ENCODE data around the gene PIANP. TPM values are rescaled to one million over a fixed set of nuclear protein-coding genes. Genes with fewer than 3 reads are reported as not detected.

PIANP gene
- total RNA-seq, 1 donor from 2014 or later, result 1.6 TPM

DNA sequence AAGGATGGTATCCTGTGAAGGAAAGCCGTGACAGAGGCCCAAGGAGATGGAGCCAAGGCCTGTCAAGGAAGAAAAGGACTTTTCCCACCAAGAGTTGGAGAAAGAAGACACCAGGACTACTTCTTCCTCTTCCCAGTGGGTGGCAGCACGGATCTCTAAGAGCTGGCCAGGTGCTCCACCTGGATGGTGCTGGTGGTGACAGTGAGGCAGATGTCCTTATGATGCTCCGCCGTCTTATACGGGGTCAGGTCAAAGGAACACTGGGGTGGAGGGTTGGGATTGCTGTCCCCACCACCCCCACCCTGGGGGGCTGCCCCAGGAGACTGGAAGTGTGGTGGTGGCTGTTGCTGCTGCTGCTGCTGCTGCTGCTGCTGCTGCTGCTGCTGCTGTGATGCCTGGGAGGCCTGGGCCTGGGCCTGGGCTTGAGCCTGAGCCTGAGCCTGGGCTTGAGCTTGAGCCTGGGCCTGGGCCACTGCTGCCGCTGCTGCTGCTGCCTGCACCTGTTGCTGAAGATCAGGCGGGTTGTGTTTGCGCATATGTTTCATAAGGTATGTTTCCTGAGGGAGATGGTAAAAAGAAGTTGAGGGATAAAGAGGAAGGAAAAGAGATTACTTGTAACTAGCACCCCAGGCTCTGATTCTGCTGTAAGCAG, 32.9 kb downstream of the PIANP start:
- DNase-seq, result peak; percentile 12

DNA sequence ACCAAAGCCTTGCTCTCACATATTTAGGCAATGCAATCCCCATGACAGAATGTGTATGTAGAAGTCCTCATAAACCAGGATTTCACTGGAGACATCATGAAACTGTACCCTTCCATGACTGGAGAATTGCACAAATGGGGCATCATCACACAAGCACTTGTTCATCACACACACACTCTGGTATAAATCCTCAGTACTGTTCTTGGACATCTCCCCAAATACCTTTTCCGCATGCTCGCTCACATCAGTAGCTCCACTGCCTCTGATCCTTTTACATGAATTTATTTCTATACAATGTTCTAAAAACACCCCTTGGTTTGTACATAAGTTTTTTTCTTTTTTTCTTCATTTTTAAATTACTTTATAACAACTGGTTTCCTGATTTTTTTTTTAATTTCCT, 34.4 kb downstream of the PIANP start:
- DNase-seq, result no peak

DNA sequence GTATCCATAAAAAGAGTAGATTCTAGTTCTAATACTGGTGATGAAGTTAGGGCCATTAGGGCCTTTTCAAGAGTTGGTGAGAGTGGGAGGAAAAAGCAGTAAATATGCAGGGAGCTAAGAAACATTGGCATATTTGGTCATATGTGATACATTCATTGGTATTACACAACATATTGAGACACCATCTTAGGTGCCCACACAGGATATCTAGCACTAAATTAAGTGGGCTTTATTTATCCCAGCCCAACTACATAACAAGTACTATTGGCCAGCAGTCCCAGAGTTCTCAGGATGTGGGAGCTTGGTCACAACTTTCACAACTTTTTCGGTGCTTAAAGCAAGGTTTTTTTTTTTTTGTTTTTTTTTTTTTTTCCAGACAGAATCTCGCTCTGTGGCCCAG, 35.7 kb downstream of the PIANP start:
- DNase-seq, result no peak

DNA sequence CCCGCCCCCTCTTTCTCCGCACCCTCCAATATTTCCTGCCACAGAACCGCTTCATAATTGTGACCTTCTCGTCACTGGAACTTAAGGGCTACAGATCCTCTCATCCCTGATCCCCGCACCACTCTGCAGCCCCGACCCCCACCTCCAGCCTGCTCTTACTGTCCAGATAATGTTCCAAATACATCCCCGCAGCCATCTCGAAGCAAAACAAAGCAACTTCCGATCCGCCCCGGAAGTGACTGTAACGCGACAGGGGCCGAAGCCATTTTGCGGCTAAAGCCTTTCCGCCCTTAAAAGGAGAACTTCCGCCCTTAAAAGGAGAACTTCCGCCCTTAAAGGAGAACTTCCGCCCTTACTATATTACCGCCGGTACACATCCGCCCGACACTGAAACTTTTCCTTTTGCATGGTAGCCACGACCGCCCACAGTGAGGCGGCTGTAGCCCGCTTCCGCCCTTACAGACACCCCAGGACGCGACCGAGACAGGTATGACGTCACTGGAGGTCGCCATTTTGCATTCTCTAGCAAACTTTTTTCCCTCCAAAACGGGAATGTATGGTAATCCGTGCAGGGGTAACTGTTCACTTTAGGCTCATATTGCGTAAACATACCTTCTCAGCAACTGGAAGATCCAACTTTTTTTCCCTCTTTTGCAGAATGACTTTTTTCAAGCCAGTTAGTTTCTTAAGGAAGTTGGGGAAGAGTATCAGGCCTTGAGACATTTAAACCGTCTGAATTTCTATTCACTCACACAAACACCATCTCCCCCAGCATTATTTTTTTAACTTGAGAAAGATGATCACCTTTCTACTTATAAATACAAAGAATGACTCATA, 37.5 kb downstream of the PIANP start, which contains the start of gene ING4:
ING4 (minus strand) TSS at position 214 of the 837 bp plus-strand sequence; CDS start at position 196, 18 bp downstream.
- peak; percentile 100 for DNase-seq

GRCh38 chr12:6662602-6662905, 38.1 kb downstream of the PIANP start:
- DNase-seq, result no peak

- no peak for DNase-seq
Measured at GRCh38 chr12:6653987-6654386, 46.6 kb downstream of the PIANP start.

GRCh38 chr12:6653342-6653741, 47.3 kb downstream of the PIANP start:
- no peak for DNase-seq

- no peak for DNase-seq
Measured at GRCh38 chr12:6652391-6652790, 48.2 kb downstream of the PIANP start.

DNA sequence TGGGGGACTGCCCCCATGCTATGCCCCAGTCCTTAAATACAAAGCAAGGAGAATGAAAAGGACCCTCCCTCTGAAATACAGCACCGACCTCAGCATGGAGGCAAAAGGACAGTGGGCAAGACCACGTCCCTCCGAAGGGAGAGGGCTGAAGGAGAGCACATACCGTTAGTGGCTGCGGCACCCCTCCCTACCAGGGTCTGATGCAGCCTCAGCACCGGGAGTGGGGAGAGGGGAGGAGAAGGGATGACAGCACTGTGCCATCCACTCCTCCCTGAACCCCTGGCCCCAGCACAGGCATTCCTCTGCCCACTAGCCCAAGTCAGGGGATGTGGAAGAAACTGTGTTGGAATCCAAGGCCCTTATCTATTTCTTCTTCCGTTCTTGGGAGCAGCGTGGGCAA, 49.8 kb downstream of the PIANP start:
- no peak for DNase-seq

DNA sequence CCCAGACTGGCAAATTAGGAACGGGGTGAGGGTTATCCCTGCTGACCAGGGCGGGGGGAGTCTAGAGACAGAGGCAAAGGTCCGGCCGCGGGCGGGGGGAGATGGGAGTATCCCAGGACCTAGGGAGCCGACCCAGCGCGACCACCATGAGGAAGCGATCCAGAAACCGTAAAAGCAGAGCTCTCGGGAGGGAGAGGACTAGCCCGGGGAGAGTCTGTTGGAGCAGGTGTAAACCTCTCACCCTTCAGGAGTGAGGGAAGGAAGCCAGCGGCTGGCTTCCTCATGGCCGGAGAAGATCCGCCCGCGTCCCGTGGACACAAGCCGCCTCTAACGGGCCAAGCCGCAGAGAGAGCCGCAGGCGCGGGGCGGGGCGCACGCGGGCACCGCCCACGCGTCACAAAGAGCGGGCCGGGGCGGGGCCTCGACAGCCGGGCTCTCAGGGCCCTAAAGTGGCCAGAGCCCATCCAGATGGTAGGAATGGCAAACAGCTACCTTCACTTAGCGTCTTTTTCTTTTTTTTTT, 53.5 kb downstream of the PIANP start, which contains the start of gene ACRBP:
ACRBP (minus strand) TSS at position 350 of the 522 bp plus-strand sequence; CDS start at position 284, 66 bp downstream.
- DNase-seq, result peak; percentile 82

- DNase-seq, result no peak
Measured at GRCh38 chr12:6646276-6647082, 54.1 kb downstream of the PIANP start.

- peak; percentile 67 for DNase-seq
Measured at GRCh38 chr12:6644903-6645302, 55.7 kb downstream of the PIANP start.

DNA sequence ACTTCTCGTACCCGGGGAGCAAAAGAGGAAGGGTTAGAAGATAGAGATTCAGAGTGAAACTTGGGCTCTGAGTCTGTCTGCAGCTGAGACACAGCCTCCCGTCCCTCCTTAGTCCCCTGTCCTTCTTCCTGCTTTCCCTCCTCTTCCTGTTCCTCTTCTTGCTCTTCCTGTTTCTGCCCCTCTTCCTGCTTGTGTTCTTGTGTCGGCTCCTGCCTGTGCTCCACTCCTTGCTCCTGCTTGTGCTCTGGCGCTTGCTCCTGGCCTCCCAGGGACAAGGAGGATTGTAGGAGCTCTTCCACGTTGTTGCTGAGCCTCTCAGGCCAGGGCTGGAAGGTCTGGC, 56.4 kb downstream of the PIANP start:
- DNase-seq, result no peak

Small RNAs within 50 kb of the gene (small RNA-seq; reads per million reads assigned to genes)
- not detected for gene RNU6-781P (ENCODE audit: low replicate concordance)

Other genes with a start within 250 kb of the PIANP start
- 11.7 TPM for gene TAPBPL, start 248.8 kb downstream of the PIANP start, total RNA-seq
- gene VAMP1, start 230.1 kb downstream of the PIANP start, total RNA-seq, result 2.5 TPM
- gene MRPL51, start 207.6 kb downstream of the PIANP start, total RNA-seq, result 55.2 TPM
- gene NCAPD2, start 206.7 kb downstream of the PIANP start, total RNA-seq, result 35.3 TPM
- gene GAPDH, start 166.3 kb downstream of the PIANP start, total RNA-seq, result 6,380 TPM
- gene IFFO1, start 144.8 kb downstream of the PIANP start, total RNA-seq, result 19.0 TPM
- 11.2 TPM for gene NOP2, start 132.5 kb downstream of the PIANP start, total RNA-seq
- 211 TPM for gene CHD4, start 93.4 kb downstream of the PIANP start, total RNA-seq
- 2.6 TPM for gene LPAR5, start 64.9 kb downstream of the PIANP start, total RNA-seq
- gene ACRBP, start 53.4 kb downstream of the PIANP start, total RNA-seq, result 1.5 TPM
- 46.2 TPM for gene ING4, start 37.7 kb downstream of the PIANP start, total RNA-seq
- 19.7 TPM for gene ZNF384, start 11.4 kb downstream of the PIANP start, total RNA-seq
- 41.5 TPM for gene COPS7A, start 23.2 kb upstream of the PIANP start, total RNA-seq
- gene MLF2, start 52.3 kb upstream of the PIANP start, total RNA-seq, result 103 TPM
- gene PTMS, start 65.5 kb upstream of the PIANP start, total RNA-seq, result 102 TPM
- gene LAG3, start 71.7 kb upstream of the PIANP start, total RNA-seq, result not detected
- gene CD4, start 88.7 kb upstream of the PIANP start, total RNA-seq, result 3.7 TPM
- 13.1 TPM for gene GPR162, start 121.0 kb upstream of the PIANP start, total RNA-seq
- gene P3H3, start 127.6 kb upstream of the PIANP start, total RNA-seq, result 45.5 TPM
- 5.8 TPM for gene GNB3, start 140.1 kb upstream of the PIANP start, total RNA-seq
- 5.9 TPM for gene CDCA3, start 150.5 kb upstream of the PIANP start, total RNA-seq
- 67.0 TPM for gene USP5, start 151.3 kb upstream of the PIANP start, total RNA-seq
- 1,153 TPM for gene TPI1, start 166.7 kb upstream of the PIANP start, total RNA-seq
- gene SPSB2, start 172.5 kb upstream of the PIANP start, total RNA-seq, result 3.8 TPM
- 5.9 TPM for gene LRRC23, start 204.0 kb upstream of the PIANP start, total RNA-seq
- gene ENO2, start 213.8 kb upstream of the PIANP start, total RNA-seq, result 5.5 TPM
- gene ATN1, start 227.1 kb upstream of the PIANP start, total RNA-seq, result 34.3 TPM
- gene RNU7-1, start 243.0 kb upstream of the PIANP start, total RNA-seq, result not detected
- gene C12orf57, start 243.2 kb upstream of the PIANP start, total RNA-seq, result 135 TPM